Peyer's patch (tissue), 4 donors: ENCODE data around the gene SF3A2.

Experiments
- POLR2A ChIP-seq, 2 donors: fragments of 450-650 bp; IDR thresholded peaks; one replicate each; pipeline ENCODE4 v1.5.1; 2017; ENCODE audit warnings: antibody characterized with exemption in 2 of 2, mild to moderate bottlenecking in 2 of 2, moderate library complexity in 2 of 2
- TF ChIP-seq, protein P1 (sequence below), 6 experiments: fragments of 450-650 bp in 4 of 6; fragments of 200-600 bp in 2 of 6; sonication (generic) in 1 of 6; IDR thresholded peaks; one replicate each; pipeline ENCODE4 v1.5.1; 2017 to 2019; ENCODE audit warnings: antibody characterized with exemption in 6 of 6, mild to moderate bottlenecking in 3 of 6, moderate library complexity in 1 of 6

DNA sequence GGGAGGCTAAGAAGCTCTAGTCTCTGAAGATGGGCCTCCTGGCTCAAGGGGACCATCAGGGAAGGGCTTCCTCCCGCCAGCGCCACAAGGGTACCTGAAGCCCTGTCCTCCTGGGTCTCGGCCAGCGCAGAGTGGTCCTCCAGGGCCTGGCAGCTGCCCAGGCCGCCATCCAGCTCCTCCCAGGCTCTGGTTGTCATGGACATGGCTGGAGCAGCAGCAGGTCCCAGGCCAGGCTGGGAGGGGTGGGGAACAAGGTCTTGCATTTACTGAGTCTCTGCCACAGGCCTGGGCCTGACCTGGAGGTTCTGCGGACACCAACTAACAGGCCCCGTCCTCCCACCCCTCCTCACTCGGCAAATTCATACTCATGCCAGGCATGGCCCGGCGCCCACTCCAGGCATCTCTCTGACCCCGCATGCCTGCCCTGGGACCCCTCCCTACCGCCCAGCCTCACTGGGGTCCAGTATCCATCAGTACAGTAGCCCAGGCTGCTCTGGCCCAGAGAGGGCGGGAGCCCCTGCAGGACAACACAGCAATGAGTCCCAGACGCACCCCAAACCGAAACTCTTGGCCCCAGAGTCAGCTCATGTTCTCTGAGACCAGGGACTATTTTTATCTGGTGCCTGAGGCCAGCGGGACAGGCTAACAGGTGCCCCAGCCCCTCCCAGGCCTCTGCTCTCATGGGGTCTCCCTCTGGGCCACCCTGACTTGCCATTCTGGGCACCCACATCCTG lies 18.7 kb downstream of the SF3A2 start:
- TF ChIP-seq, protein P1, sequence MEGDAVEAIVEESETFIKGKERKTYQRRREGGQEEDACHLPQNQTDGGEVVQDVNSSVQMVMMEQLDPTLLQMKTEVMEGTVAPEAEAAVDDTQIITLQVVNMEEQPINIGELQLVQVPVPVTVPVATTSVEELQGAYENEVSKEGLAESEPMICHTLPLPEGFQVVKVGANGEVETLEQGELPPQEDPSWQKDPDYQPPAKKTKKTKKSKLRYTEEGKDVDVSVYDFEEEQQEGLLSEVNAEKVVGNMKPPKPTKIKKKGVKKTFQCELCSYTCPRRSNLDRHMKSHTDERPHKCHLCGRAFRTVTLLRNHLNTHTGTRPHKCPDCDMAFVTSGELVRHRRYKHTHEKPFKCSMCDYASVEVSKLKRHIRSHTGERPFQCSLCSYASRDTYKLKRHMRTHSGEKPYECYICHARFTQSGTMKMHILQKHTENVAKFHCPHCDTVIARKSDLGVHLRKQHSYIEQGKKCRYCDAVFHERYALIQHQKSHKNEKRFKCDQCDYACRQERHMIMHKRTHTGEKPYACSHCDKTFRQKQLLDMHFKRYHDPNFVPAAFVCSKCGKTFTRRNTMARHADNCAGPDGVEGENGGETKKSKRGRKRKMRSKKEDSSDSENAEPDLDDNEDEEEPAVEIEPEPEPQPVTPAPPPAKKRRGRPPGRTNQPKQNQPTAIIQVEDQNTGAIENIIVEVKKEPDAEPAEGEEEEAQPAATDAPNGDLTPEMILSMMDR (IDR thresholded peaks at IDR 0.05) = no peak
- no peak for TF ChIP-seq POLR2A (IDR thresholded peaks at IDR 0.05)
